Calu3 (cell line): ENCODE data around the gene KLKB1. TPM values are rescaled to one million over a fixed set of nuclear protein-coding genes. Genes with fewer than 3 reads are reported as not detected.

Experiments used
- BruUV-seq: library from RNA; stranded (reverse); fragments of 400-500 nt; replicated peaks from 2 replicates; lab custom pipeline; 2021; lab: Mats Ljungman, UMichigan
- CTCF ChIA-PET: fragments of 300-600 bp; sonication (Branson Sonifier 250); formaldehyde crosslinking; loops from one replicate; lab custom pipeline; 2022; ENCODE audit warnings: antibody characterized with exemption; lab: Charles Lee
- DNase-seq: peaks from one replicate; pipeline ENCODE4 v3.0.0; 2022
- H3K27ac Mint-ChIP-seq: one replicate; pipeline ENCODE4 v1.8.0; 2022; ENCODE audit warnings: mixed read lengths; ENCODE audit not compliant: unreplicated experiment
- H3K27me3 Mint-ChIP-seq: one replicate; pipeline ENCODE4 v1.8.0; 2022; ENCODE audit warnings: mixed read lengths; ENCODE audit not compliant: unreplicated experiment
- H3K36me3 Mint-ChIP-seq: one replicate; pipeline ENCODE4 v1.8.0; 2022; ENCODE audit warnings: mild to moderate bottlenecking, moderate library complexity, mixed read lengths; ENCODE audit not compliant: insufficient read depth, unreplicated experiment
- H3K4me1 Mint-ChIP-seq: one replicate; pipeline ENCODE4 v1.8.0; 2022; ENCODE audit warnings: mild to moderate bottlenecking, low read depth, mixed read lengths; ENCODE audit not compliant: unreplicated experiment
- H3K4me3 Mint-ChIP-seq: one replicate; pipeline ENCODE4 v1.8.0; 2022; ENCODE audit warnings: mild to moderate bottlenecking, low read depth, moderate library complexity, mixed read lengths; ENCODE audit not compliant: unreplicated experiment
- H3K9me3 Mint-ChIP-seq: one replicate; pipeline ENCODE4 v1.8.0; 2022; ENCODE audit warnings: low read depth, mixed read lengths; ENCODE audit not compliant: unreplicated experiment
- CTCF ChIP-seq: fragments of 200-600 bp; IDR thresholded peaks from one replicate; pipeline ENCODE4 v1.8.0; 2022; ENCODE audit warnings: antibody characterized with exemption; ENCODE audit not compliant: unreplicated experiment
- intact Hi-C: fragments of 100-400 bp; cut with micrococcal nuclease; formaldehyde crosslinking; loops from one replicate; pipeline ENCODE4 v1.10.0; 2022; ENCODE audit not compliant: unreplicated experiment
- total RNA-seq: library from RNA; stranded (reverse); gene quantifications from 2 replicates; pipeline ENCODE4 v1.2.3, GENCODE V29; 2022

KLKB1 gene
- total RNA-seq, 1 experiment from 2014 or later, result 2.9 TPM

GRCh38 chr4:186291256-186291890 lies 64.1 kb downstream of the KLKB1 start:
- H3K27me3 Mint-ChIP-seq, result no peaks in the 10 kb centered on the region
- H3K36me3 Mint-ChIP-seq, result no peaks in the 10 kb centered on the region
- no peak for DNase-seq
- H3K4me3 Mint-ChIP-seq, result no peak overlapping the region
- H3K27ac Mint-ChIP-seq, result no peak overlapping the region
- TF ChIP-seq CTCF, result no peak
- H3K4me1 Mint-ChIP-seq, result no peaks in the 10 kb centered on the region
- no peaks in the 10 kb centered on the region for H3K9me3 Mint-ChIP-seq
- CTCF ChIA-PET, result interaction anchor here (0.5 kb wide), 1 partner anchor 139 kb away, joined by 5 read pairs; no protein-coding TSS in a partner anchor
- intact Hi-C loops, result loop anchor here (10.0 kb wide), 1 partner anchor 263 kb away; the partner anchor contains the start of gene MTNR1A
- no TSS peak for BruUV-seq

GRCh38 chr4:186294160-186294559 lies 66.9 kb downstream of the KLKB1 start:
- H3K36me3 Mint-ChIP-seq, result no peaks in the 10 kb centered on the region
- CTCF ChIA-PET, result no interaction called here
- BruUV-seq, result no TSS peak
- intact Hi-C loops, result loop anchor here (10.0 kb wide), 1 partner anchor 261 kb away; the partner anchor contains the start of gene MTNR1A
- H3K4me1 Mint-ChIP-seq, result no peaks in the 10 kb centered on the region
- no peak for DNase-seq
- H3K27ac Mint-ChIP-seq, result no peak overlapping the region
- no peak overlapping the region for H3K4me3 Mint-ChIP-seq
- no peak for TF ChIP-seq CTCF
- no peaks in the 10 kb centered on the region for H3K27me3 Mint-ChIP-seq
- H3K9me3 Mint-ChIP-seq, result no peaks in the 10 kb centered on the region

- H3K27ac Mint-ChIP-seq, result no peak overlapping the region
- no peaks in the 10 kb centered on the region for H3K4me1 Mint-ChIP-seq
- H3K27me3 Mint-ChIP-seq, result no peaks in the 10 kb centered on the region
- BruUV-seq, result no TSS peak
- intact Hi-C loops, result loop anchor here (2.0 to 10.0 kb wide), 2 partner anchors 176 to 258 kb away; partner anchors contain the start of gene MTNR1A
- H3K36me3 Mint-ChIP-seq, result no peaks in the 10 kb centered on the region
- DNase-seq, result no peak
- H3K4me3 Mint-ChIP-seq, result no peak overlapping the region
- TF ChIP-seq CTCF, result no peak
- CTCF ChIA-PET, result no interaction called here
- no peaks in the 10 kb centered on the region for H3K9me3 Mint-ChIP-seq
Measured at GRCh38 chr4:186296481-186296880, 69.2 kb downstream of the KLKB1 start.

- peak; percentile 18 for TF ChIP-seq CTCF
- no peaks in the 10 kb centered on the region for H3K9me3 Mint-ChIP-seq
- intact Hi-C loops, result loop anchor here (1.0 to 10.0 kb wide), 3 partner anchors 176 to 290 kb away; partner anchors contain the start of gene MTNR1A
- CTCF ChIA-PET, result no interaction called here
- no peaks in the 10 kb centered on the region for H3K27me3 Mint-ChIP-seq
- peak; percentile 22 for DNase-seq
- BruUV-seq, result no TSS peak
- H3K4me1 Mint-ChIP-seq, result no peaks in the 10 kb centered on the region
- no peak overlapping the region for H3K4me3 Mint-ChIP-seq
- no peak overlapping the region for H3K27ac Mint-ChIP-seq
- no peaks in the 10 kb centered on the region for H3K36me3 Mint-ChIP-seq
Measured at GRCh38 chr4:186297013-186297645, 69.8 kb downstream of the KLKB1 start.
